CD4-positive, alpha-beta T cell treated with Interleukin-10 for 1 hour (primary cell): Measurements from ENCODE around the gene OLFML2B.
"Not testable (repeated sequence)": the region's sequence is repeated elsewhere in the genome, so short reads cannot be mapped to it uniquely, and the experiment has no call there.

Source experiments
- DNase-seq: peaks from one replicate; pipeline ENCODE4 v3.0.0-alpha.2; 2020

The OLFML2B gene

GRCh38 chr1:162033428-162033827, 9.8 kb upstream of the OLFML2B start:
- DNase-seq = no peak

- DNase-seq = no peak
These were observed 7.2 kb upstream of the OLFML2B start for GRCh38 chr1:162030759-162031280.

GRCh38 chr1:162029157-162029556, 5.5 kb upstream of the OLFML2B start:
- DNase-seq = no peak

- peak; percentile 13 for DNase-seq
These were observed 5.1 kb upstream of the OLFML2B start for GRCh38 chr1:162028726-162029125.

- DNase-seq = no peak
These were observed 3.2 kb upstream of the OLFML2B start for GRCh38 chr1:162026881-162027280.

- DNase-seq = no peak
These were observed 1.9 kb upstream of the OLFML2B start for GRCh38 chr1:162025541-162025940.

GRCh38 chr1:162023181-162023546, 505 bp downstream of the OLFML2B start:
- DNase-seq = no peak

GRCh38 chr1:162022626-162023025, 1.0 kb downstream of the OLFML2B start:
- DNase-seq = no peak

GRCh38 chr1:162021124-162021523, 2.5 kb downstream of the OLFML2B start:
- no peak for DNase-seq

GRCh38 chr1:162020150-162020549, 3.5 kb downstream of the OLFML2B start:
- no peak for DNase-seq

GRCh38 chr1:162019446-162019845, 4.2 kb downstream of the OLFML2B start:
- no peak for DNase-seq

GRCh38 chr1:162019006-162019405, 4.7 kb downstream of the OLFML2B start:
- DNase-seq = no peak

- DNase-seq = no peak
These were observed 5.3 kb downstream of the OLFML2B start for GRCh38 chr1:162018418-162018817.

- DNase-seq = not testable (repeated sequence)
These were observed 5.9 kb downstream of the OLFML2B start for GRCh38 chr1:162017791-162018190.

- no peak for DNase-seq
These were observed 7.0 kb downstream of the OLFML2B start for GRCh38 chr1:162016631-162017030.

GRCh38 chr1:162015196-162015595, 8.5 kb downstream of the OLFML2B start:
- DNase-seq = no peak

- DNase-seq = no peak
These were observed 9.5 kb downstream of the OLFML2B start for GRCh38 chr1:162014202-162014601.

- DNase-seq = no peak
These were observed 10.4 kb downstream of the OLFML2B start for GRCh38 chr1:162013289-162013688.

- no peak for DNase-seq
These were observed 12.2 kb downstream of the OLFML2B start for GRCh38 chr1:162011337-162012012.

GRCh38 chr1:162010175-162010506, 13.5 kb downstream of the OLFML2B start:
- no peak for DNase-seq

- DNase-seq = no peak
These were observed 14.0 kb downstream of the OLFML2B start for GRCh38 chr1:162009501-162010174.

- no peak for DNase-seq
These were observed 14.9 kb downstream of the OLFML2B start for GRCh38 chr1:162008799-162009198.

GRCh38 chr1:162007466-162007865, 16.2 kb downstream of the OLFML2B start:
- DNase-seq = no peak

GRCh38 chr1:162006081-162006480, 17.6 kb downstream of the OLFML2B start:
- no peak for DNase-seq
